ENCODE results near the gene KPNA6. TPM values are rescaled to one million over a fixed set of nuclear protein-coding genes. Genes with fewer than 3 reads are reported as not detected.

The KPNA6 gene
- total RNA-seq, 3 donors from 2014 or later = 82.6 to 90.0 (median 88.1) TPM

- ATAC-seq (peak; percentile 33 to 35), DNase-seq (peak; percentile 19)
- H3K9me3 Mint-ChIP-seq = no peaks in the 10 kb centered on the region
- H3K4me1 Mint-ChIP-seq (ENCODE audit: low read depth) = peaks cover 46% of the 10 kb centered on the region
- H3K36me3 Mint-ChIP-seq (ENCODE audit: insufficient read depth) = peaks cover 38% of the 10 kb centered on the region
- peak overlapping the region; percentile 94 for H3K4me3 Mint-ChIP-seq
- no peaks in the 10 kb centered on the region for H3K27me3 Mint-ChIP-seq (ENCODE audit: low read depth)
Observed at GRCh38 chr1:32180186-32181060, 72.6 kb downstream of the KPNA6 start.

DNA sequence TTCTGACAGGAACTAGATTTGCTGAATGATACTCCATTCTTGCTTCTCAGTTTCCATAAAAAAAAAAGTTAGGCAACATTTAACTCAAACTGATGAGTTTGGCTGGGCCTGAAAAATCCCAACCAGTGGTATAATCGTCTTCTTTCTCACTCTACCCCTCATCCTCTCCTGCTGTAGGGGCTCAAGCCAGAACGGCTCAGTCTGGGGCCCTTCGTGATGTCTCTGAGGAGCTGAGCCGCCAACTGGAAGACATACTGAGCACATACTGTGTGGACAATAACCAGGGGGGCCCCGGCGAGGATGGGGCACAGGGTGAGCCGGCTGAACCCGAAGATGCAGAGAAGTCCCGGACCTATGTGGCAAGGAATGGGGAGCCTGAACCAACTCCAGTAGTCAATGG is 73.2 kb downstream of the KPNA6 start:
- Mint-ChIP-seq H3K27me3 (ENCODE audit: low read depth) (no peaks in the 10 kb centered on the region), H3K4me1 (ENCODE audit: low read depth) (peaks cover 48% of the 10 kb centered on the region)

DNA sequence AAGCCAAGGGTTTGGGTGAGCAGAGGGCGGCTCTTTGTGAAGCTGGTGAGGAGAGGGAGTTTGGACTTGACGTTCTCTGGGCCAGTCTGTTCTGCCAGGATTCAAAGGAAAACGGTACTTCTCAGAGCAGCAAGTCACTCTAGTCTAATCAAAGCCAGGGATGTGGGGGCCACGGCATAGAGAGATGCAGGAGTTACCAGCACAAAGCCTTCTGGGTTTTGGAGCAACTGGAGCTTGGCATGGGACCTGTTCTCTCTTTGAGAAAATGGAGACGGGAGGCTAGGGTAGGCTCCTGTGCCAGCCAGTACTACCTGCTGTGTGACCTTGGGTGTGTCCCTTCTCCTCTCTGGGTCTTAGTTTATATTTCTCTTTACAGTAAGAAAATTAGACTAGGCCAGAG is 73.7 kb downstream of the KPNA6 start:
- ATAC-seq (no peak), DNase-seq (no peak)
- Mint-ChIP-seq H3K4me3 (peak overlapping the region; percentile 94), H3K36me3 (ENCODE audit: insufficient read depth) (peaks cover 45% of the 10 kb centered on the region), H3K9me3 (no peaks in the 10 kb centered on the region), H3K27me3 (ENCODE audit: low read depth) (no peaks in the 10 kb centered on the region), H3K4me1 (ENCODE audit: low read depth) (peaks cover 53% of the 10 kb centered on the region)

More for the DNA sequence above, 73.2 kb downstream of the KPNA6 start:
- Mint-ChIP-seq H3K4me3 (peak overlapping the region; percentile 94), H3K36me3 (ENCODE audit: insufficient read depth) (peaks cover 40% of the 10 kb centered on the region), H3K9me3 (no peaks in the 10 kb centered on the region)
- DNase-seq = no peak
- ATAC-seq = no peak

DNA sequence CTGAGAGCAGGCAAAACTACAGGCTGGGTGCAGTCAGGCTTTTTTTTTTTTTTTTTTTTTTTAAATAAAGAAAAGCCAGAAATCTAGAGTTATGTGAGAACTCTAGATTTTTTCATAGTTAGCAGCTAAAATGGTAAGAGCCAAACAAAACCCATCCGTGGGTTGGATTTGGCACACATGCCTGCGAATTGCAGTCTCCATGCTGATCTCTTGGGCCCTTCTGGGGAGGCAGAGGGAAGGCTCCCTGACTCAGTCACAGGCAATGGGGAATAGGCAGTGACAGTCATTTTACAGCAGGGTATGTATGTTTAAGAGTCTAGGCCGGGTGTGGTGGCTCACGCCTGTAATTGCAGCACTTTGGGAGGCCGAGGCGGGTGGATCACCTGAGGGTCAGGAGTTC is 74.2 kb downstream of the KPNA6 start:
- Mint-ChIP-seq H3K27me3 (ENCODE audit: low read depth) (no peaks in the 10 kb centered on the region), H3K4me1 (ENCODE audit: low read depth) (peaks cover 54% of the 10 kb centered on the region), H3K9me3 (no peaks in the 10 kb centered on the region), H3K36me3 (ENCODE audit: insufficient read depth) (peaks cover 47% of the 10 kb centered on the region), H3K4me3 (peak overlapping the region; percentile 94)
- ATAC-seq = no peak
- no peak for DNase-seq

- DNase-seq (no peak), ATAC-seq (no peak)
- peaks cover 46% of the 10 kb centered on the region for H3K4me1 Mint-ChIP-seq (ENCODE audit: low read depth)
- no peaks in the 10 kb centered on the region for H3K27me3 Mint-ChIP-seq (ENCODE audit: low read depth)
- peaks cover 59% of the 10 kb centered on the region for H3K36me3 Mint-ChIP-seq (ENCODE audit: insufficient read depth)
- no peaks in the 10 kb centered on the region for H3K9me3 Mint-ChIP-seq
- H3K4me3 Mint-ChIP-seq = peak overlapping the region; percentile 59
Observed at GRCh38 chr1:32184650-32185049, 76.8 kb downstream of the KPNA6 start.

- H3K27me3 Mint-ChIP-seq (ENCODE audit: low read depth) = no peaks in the 10 kb centered on the region
- H3K4me3 Mint-ChIP-seq = peak overlapping the region; percentile 42
- H3K9me3 Mint-ChIP-seq = no peaks in the 10 kb centered on the region
- H3K36me3 Mint-ChIP-seq (ENCODE audit: insufficient read depth) = peaks cover 59% of the 10 kb centered on the region
- peaks cover 36% of the 10 kb centered on the region for H3K4me1 Mint-ChIP-seq (ENCODE audit: low read depth)
- no peak for DNase-seq
- no peak for ATAC-seq
Observed at GRCh38 chr1:32186077-32186476, 78.2 kb downstream of the KPNA6 start.

DNA sequence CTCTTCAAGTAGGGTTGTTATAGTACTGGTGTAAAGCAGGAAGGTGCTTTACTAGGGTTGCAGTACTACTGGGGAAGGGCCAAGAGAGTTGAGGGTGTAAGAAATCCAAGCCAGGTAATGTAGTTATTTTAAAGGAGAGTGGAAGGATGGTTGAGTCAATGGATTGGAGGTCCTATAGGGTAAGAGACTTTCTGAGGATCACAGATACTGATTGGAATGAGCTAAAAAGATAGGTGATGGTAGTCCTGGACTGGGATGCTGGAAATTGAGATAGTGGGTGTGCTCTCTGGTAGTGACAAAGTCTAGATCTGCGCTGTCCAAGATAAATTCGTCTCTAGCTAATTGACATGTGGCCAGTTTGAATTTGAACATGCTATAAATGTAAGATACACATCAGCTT is 78.6 kb downstream of the KPNA6 start:
- no peak for ATAC-seq
- H3K9me3 Mint-ChIP-seq = no peaks in the 10 kb centered on the region
- H3K36me3 Mint-ChIP-seq (ENCODE audit: insufficient read depth) = peaks cover 59% of the 10 kb centered on the region

GRCh38 chr1:32187850-32188249 is 80.0 kb downstream of the KPNA6 start:
- H3K9me3 Mint-ChIP-seq = no peaks in the 10 kb centered on the region
- peaks cover 23% of the 10 kb centered on the region for H3K4me1 Mint-ChIP-seq (ENCODE audit: low read depth)

More for the DNA sequence above, 78.6 kb downstream of the KPNA6 start:
- Mint-ChIP-seq H3K4me1 (ENCODE audit: low read depth) (peaks cover 31% of the 10 kb centered on the region), H3K27me3 (ENCODE audit: low read depth) (no peaks in the 10 kb centered on the region), H3K4me3 (peak overlapping the region; percentile 42)
- no peak for DNase-seq

DNA sequence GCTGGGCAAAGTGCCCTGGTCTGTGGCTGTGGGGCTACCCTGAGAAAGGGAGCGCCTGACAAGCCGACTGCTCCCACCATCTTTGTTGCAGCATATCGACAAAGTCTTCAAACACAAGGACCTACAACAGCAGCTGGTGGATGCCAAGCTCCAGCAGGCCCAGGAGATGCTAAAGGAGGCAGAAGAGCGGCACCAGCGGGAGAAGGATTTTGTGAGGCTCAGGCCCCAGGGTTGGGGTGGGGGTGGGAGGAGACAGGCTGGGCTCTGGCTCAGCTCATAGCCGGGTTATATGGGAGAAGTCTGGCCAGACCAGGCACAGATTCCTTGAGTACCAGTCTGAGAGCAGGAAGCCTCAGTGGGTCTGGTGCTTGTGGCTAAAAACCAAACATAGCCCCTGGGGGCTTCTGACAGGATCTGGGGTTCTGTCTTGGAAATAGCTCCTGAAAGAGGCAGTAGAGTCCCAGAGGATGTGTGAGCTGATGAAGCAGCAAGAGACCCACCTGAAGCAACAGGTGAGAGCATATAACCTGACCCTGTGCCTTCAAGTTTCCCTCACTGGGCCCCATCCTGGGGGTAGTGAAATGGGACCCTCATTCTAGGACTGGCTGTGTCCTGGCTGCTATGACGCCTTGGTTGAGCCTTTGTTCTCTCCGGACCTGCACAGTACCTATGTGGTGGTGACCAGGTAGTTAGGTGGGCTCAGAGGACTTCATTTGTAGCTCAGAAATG is 84.5 kb downstream of the KPNA6 start:
- no peak for ATAC-seq
- Mint-ChIP-seq H3K9me3 (no peaks in the 10 kb centered on the region), H3K36me3 (ENCODE audit: insufficient read depth) (peaks cover 60% of the 10 kb centered on the region), H3K4me3 (no peak overlapping the region), H3K4me1 (ENCODE audit: low read depth) (peaks cover 37% of the 10 kb centered on the region), H3K27me3 (ENCODE audit: low read depth) (no peaks in the 10 kb centered on the region)
- no peak for DNase-seq

More at GRCh38 chr1:32187850-32188249, 80.0 kb downstream of the KPNA6 start:
- no peaks in the 10 kb centered on the region for H3K27me3 Mint-ChIP-seq (ENCODE audit: low read depth)
- ATAC-seq (no peak), DNase-seq (no peak)
- no peak overlapping the region for H3K4me3 Mint-ChIP-seq
- peaks cover 56% of the 10 kb centered on the region for H3K36me3 Mint-ChIP-seq (ENCODE audit: insufficient read depth)

DNA sequence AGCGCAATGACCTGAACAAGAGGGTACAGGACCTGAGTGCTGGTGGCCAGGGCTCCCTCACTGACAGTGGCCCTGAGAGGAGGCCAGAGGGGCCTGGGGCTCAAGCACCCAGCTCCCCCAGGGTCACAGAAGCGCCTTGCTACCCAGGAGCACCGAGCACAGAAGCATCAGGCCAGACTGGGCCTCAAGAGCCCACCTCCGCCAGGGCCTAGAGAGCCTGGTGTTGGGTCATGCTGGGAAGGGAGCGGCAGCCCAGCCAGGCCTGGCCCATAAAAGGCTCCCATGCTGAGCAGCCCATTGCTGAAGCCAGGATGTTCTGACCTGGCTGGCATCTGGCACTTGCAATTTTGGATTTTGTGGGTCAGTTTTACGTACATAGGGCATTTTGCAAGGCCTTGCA is 87.1 kb downstream of the KPNA6 start:
- peaks cover 54% of the 10 kb centered on the region for H3K36me3 Mint-ChIP-seq (ENCODE audit: insufficient read depth)
- ATAC-seq = no peak
- no peaks in the 10 kb centered on the region for H3K27me3 Mint-ChIP-seq (ENCODE audit: low read depth)
- H3K4me1 Mint-ChIP-seq (ENCODE audit: low read depth) = peaks cover 54% of the 10 kb centered on the region
- no peaks in the 10 kb centered on the region for H3K9me3 Mint-ChIP-seq
- DNase-seq = no peak
- no peak overlapping the region for H3K4me3 Mint-ChIP-seq

DNA sequence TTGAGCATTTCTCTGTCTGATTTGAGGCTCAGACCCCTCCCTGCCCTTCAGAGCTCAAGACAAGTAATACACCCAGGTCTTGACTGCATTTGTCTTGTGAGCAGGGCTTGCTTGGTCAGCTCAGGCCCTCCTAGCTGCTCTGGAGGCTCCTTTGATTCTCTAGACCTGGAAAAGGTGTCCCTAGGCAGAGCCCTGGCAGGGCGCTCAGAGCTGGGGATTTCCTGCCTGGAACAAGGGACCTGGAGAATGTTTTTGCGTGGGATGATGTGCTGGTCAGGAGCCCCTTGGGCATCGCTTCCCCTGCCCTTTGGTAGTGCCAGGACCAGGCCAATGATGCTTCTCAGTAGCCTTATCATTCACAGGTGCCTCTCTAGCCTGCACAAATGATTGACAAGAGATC is 87.7 kb downstream of the KPNA6 start:
- Mint-ChIP-seq H3K9me3 (no peaks in the 10 kb centered on the region), H3K4me3 (no peak overlapping the region)
- no peak for ATAC-seq

GRCh38 chr1:32195972-32196823 is 88.3 kb downstream of the KPNA6 start:
- Mint-ChIP-seq H3K27me3 (ENCODE audit: low read depth) (no peaks in the 10 kb centered on the region), H3K4me1 (ENCODE audit: low read depth) (peaks cover 61% of the 10 kb centered on the region), H3K9me3 (no peaks in the 10 kb centered on the region), H3K4me3 (no peak overlapping the region), H3K36me3 (ENCODE audit: insufficient read depth) (peaks cover 48% of the 10 kb centered on the region)
- no peak for ATAC-seq
- no peak for DNase-seq

More for the DNA sequence above, 87.7 kb downstream of the KPNA6 start:
- Mint-ChIP-seq H3K4me1 (ENCODE audit: low read depth) (peaks cover 59% of the 10 kb centered on the region), H3K36me3 (ENCODE audit: insufficient read depth) (peaks cover 50% of the 10 kb centered on the region), H3K27me3 (ENCODE audit: low read depth) (no peaks in the 10 kb centered on the region)
- no peak for DNase-seq

DNA sequence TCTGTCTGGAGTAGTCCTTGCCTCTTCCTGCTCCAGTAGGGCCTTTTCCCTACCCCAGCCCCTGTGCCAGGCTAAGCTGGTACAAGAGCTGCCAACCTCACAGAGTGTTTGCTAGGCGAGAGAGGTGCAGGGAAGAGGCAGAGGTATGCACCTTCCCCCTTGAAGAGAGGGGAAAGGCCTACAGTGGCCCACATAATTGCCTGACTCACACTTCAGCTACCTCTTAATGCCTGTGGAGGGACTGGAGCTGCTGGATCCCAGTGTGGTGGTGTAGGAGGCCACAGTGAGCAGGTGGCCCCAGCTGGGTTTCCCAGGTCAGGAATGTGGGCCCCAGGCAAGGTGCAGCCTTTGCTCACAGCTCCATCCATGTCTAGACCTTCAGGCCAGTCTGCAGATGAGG is 89.2 kb downstream of the KPNA6 start:
- DNase-seq (no peak), ATAC-seq (no peak)
- Mint-ChIP-seq H3K36me3 (ENCODE audit: insufficient read depth) (peaks cover 39% of the 10 kb centered on the region), H3K9me3 (no peaks in the 10 kb centered on the region), H3K4me3 (no peak overlapping the region), H3K27me3 (ENCODE audit: low read depth) (no peaks in the 10 kb centered on the region), H3K4me1 (ENCODE audit: low read depth) (peaks cover 70% of the 10 kb centered on the region)

DNA sequence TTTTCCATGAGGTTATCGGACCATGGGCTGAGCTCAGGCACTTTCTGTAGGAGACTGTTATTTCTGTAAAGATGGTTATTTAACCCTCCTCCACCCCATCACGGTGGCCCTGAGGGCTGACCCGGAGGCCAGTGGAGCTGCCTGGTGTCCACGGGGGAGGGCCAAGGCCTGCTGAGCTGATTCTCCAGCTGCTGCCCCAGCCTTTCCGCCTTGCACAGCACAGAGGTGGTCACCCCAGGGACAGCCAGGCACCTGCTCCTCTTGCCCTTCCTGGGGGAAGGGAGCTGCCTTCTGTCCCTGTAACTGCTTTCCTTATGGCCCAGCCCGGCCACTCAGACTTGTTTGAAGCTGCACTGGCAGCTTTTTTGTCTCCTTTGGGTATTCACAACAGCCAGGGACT is 90.0 kb downstream of the KPNA6 start:
- Mint-ChIP-seq H3K4me1 (ENCODE audit: low read depth) (peaks cover 76% of the 10 kb centered on the region), H3K36me3 (ENCODE audit: insufficient read depth) (peaks cover 36% of the 10 kb centered on the region), H3K4me3 (no peak overlapping the region), H3K9me3 (no peaks in the 10 kb centered on the region), H3K27me3 (ENCODE audit: low read depth) (no peaks in the 10 kb centered on the region)
- no peak for ATAC-seq
- DNase-seq = no peak
